Liver (tissue), 9 donors: ENCODE data around the gene SCEL. TPM values are rescaled to one million over a fixed set of nuclear protein-coding genes. Genes with fewer than 3 reads are reported as not detected.

Experiments used
- DNase-seq: peaks from one replicate; pipeline ENCODE4 v3.0.0-alpha.2; 2017; ENCODE audit warnings: low spot score
- H3K27ac ChIP-seq, 2 donors: one replicate each; pipeline ENCODE4 v1.7.0; 2013; ENCODE audit warnings: inconsistent platforms in 2 of 2, low read length in 2 of 2, control low read depth in 1 of 2, low read depth in 1 of 2, mild to moderate bottlenecking in 1 of 2
- H3K27me3 ChIP-seq, 4 donors: one replicate each; pipeline versions ENCODE4 v1.6.1 to v1.7.0; 2013; ENCODE audit warnings: low read length in 3 of 4, inconsistent platforms in 1 of 4, mild to moderate bottlenecking in 1 of 4, moderate library complexity in 1 of 4; ENCODE audit not compliant: control insufficient read depth in 4 of 4, insufficient read depth in 4 of 4
- H3K36me3 ChIP-seq, 4 donors: one replicate each; pipeline versions ENCODE4 v1.6.1 to v1.7.0; 2013; ENCODE audit warnings: low read length in 3 of 4, mild to moderate bottlenecking in 3 of 4, low read depth in 1 of 4, moderate library complexity in 1 of 4; ENCODE audit not compliant: control insufficient read depth in 4 of 4, insufficient read depth in 3 of 4
- H3K4me1 ChIP-seq, 4 donors: one replicate each; pipeline versions ENCODE4 v1.6.1 to v1.7.0; 2013; ENCODE audit warnings: low read length in 3 of 4, mild to moderate bottlenecking in 3 of 4, moderate library complexity in 1 of 4; ENCODE audit not compliant: control insufficient read depth in 4 of 4, insufficient read depth in 4 of 4
- H3K4me3 ChIP-seq, 3 donors: one replicate each; pipeline versions ENCODE4 v1.6.1 to v1.7.0; 2013; ENCODE audit warnings: low read length in 3 of 3, control low read depth in 1 of 3, low read depth in 1 of 3, mild to moderate bottlenecking in 1 of 3
- H3K9ac ChIP-seq, 2 donors: one replicate each; pipeline ENCODE4 v1.7.0; 2013; ENCODE audit warnings: low read length in 2 of 2, mild to moderate bottlenecking in 2 of 2, moderate library complexity in 2 of 2, control low read depth in 1 of 2, low read depth in 1 of 2
- H3K9me3 ChIP-seq, 4 donors: one replicate each; pipeline versions ENCODE4 v1.6.1 to v1.7.0; 2013; ENCODE audit warnings: low read length in 3 of 4; ENCODE audit not compliant: control insufficient read depth in 4 of 4
- EGR1 ChIP-seq, 2 donors: IDR thresholded peaks; 2 replicates each; pipeline ENCODE4 v1.6.1; 2016 to 2018; ENCODE audit warnings: antibody characterized with exemption in 2 of 2, low read depth in 2 of 2
- FOXA2 ChIP-seq: IDR thresholded peaks from 2 replicates; pipeline ENCODE4 v1.6.1; 2016; ENCODE audit warnings: antibody characterized with exemption
- GABPA ChIP-seq, 2 donors: IDR thresholded peaks in 1 of 2; conservative IDR thresholded peaks in 1 of 2; 2 replicates each; pipeline ENCODE4 v1.6.1; 2016; ENCODE audit warnings: antibody characterized with exemption in 2 of 2, mild to moderate bottlenecking in 1 of 2, moderate library complexity in 1 of 2
- HNF4A ChIP-seq, 2 donors: conservative IDR thresholded peaks; 2 replicates each; pipeline ENCODE4 v1.6.1; 2016; ENCODE audit warnings: antibody characterized with exemption in 2 of 2, mild to moderate bottlenecking in 2 of 2
- JUND ChIP-seq, 2 donors: IDR thresholded peaks; 2 replicates each; pipeline ENCODE4 v1.6.1; 2016; ENCODE audit warnings: antibody characterized with exemption in 2 of 2
- RAD21 ChIP-seq, 2 donors: IDR thresholded peaks; 2 replicates each; pipeline ENCODE4 v1.6.1; 2016; ENCODE audit warnings: antibody characterized with exemption in 2 of 2, mild to moderate bottlenecking in 2 of 2
- RXRA ChIP-seq, 2 donors: IDR thresholded peaks; 2 replicates each; pipeline ENCODE4 v1.6.1; 2017 to 2018; ENCODE audit warnings: antibody characterized with exemption in 2 of 2, mild to moderate bottlenecking in 1 of 2
- SP1 ChIP-seq: IDR thresholded peaks from 2 replicates; pipeline ENCODE4 v1.6.1; 2018; ENCODE audit warnings: antibody characterized with exemption, mild to moderate bottlenecking
- TAF1 ChIP-seq: conservative IDR thresholded peaks from 2 replicates; pipeline ENCODE4 v1.6.1; 2016; ENCODE audit warnings: antibody characterized with exemption, mild to moderate bottlenecking
- YY1 ChIP-seq: IDR thresholded peaks from 2 replicates; pipeline ENCODE4 v1.6.1; 2016; ENCODE audit warnings: antibody characterized with exemption, mild to moderate bottlenecking
- WGBS: extraction: QIAGEN DNeasy Blood & Tissue Kit; methylation state at CpG from one replicate; pipeline ENCODE4 v1.1.7; 2013; 5-methylcytosine and 5-hydroxymethylcytosine counted together
- polyA plus RNA-seq, 2 donors: library from polyadenylated mRNA; stranded (reverse) in 1 of 2; unstranded in 1 of 2; fragments of 200-250 nt in 1 of 2; fragments of >200 nt in 1 of 2; fragmentation: Nextera tagmentation in 1 of 2; extraction: Ambion mirVana in 1 of 2; gene quantifications; one replicate each; pipeline versions ENCODE4 v1.2.1 to v1.2.3, GENCODE V29; 2013 to 2015
- total RNA-seq, 2 donors: library from RNA; depleted of rRNA; stranded (reverse); fragments of >200 nt; gene quantifications; one replicate each; pipeline ENCODE4 v1.2.3, GENCODE V29; 2014
- TF ChIP-seq, protein P1 (sequence below): IDR thresholded peaks from 2 replicates; pipeline ENCODE4 v1.6.1; 2016; ENCODE audit warnings: antibody characterized with exemption, mild to moderate bottlenecking
- TF ChIP-seq, protein P2 (sequence below): IDR thresholded peaks from 2 replicates; pipeline ENCODE4 v1.6.1; 2016; ENCODE audit warnings: antibody characterized with exemption
- TF ChIP-seq, protein P3 (sequence below): IDR thresholded peaks from 2 replicates; pipeline ENCODE4 v1.6.1; 2016; ENCODE audit warnings: antibody characterized with exemption
- donor health status: healthy.
- donor health status: healthy.
- donor health status: healthy.
- donor health status: healthy.
- donor health status: healthy.

Gene SCEL
- total and polyA plus RNA-seq, 4 donors = 0.02 TPM; not detected in 3

DNA sequence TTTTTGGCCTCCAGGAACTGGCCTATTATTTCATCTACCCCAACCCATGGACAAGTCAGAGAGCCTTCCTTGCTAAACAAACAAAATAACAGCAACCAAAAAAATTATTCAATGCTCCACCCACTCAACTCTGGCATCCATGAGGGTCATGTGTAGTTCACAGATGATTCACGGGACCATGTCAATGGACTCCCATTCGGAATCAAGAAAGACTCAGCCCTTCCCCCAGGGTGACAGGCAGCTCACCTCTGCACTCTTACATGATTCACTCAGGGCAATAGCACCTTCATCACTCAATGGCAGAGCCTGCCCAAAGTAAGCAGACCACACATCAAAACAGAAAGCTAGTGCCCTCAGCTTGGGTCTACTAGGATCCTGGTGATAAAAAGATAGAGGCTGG is 14.3 kb upstream of the SCEL start:
- Histone ChIP-seq H3K27ac (no peak overlapping the region), H3K4me3 (no peak overlapping the region), H3K4me1 (no peaks in the 10 kb centered on the region), H3K27me3 (no peaks in the 10 kb centered on the region), H3K36me3 (no peaks in the 10 kb centered on the region), H3K9me3 (no peaks in the 10 kb centered on the region), H3K9ac (no peak overlapping the region)
- 67% methylated on average over 2 of the region's 2 CpGs for WGBS
- no peak for TF ChIP-seq SP1
- no peak for TF ChIP-seq YY1
- TF ChIP-seq, protein P1, sequence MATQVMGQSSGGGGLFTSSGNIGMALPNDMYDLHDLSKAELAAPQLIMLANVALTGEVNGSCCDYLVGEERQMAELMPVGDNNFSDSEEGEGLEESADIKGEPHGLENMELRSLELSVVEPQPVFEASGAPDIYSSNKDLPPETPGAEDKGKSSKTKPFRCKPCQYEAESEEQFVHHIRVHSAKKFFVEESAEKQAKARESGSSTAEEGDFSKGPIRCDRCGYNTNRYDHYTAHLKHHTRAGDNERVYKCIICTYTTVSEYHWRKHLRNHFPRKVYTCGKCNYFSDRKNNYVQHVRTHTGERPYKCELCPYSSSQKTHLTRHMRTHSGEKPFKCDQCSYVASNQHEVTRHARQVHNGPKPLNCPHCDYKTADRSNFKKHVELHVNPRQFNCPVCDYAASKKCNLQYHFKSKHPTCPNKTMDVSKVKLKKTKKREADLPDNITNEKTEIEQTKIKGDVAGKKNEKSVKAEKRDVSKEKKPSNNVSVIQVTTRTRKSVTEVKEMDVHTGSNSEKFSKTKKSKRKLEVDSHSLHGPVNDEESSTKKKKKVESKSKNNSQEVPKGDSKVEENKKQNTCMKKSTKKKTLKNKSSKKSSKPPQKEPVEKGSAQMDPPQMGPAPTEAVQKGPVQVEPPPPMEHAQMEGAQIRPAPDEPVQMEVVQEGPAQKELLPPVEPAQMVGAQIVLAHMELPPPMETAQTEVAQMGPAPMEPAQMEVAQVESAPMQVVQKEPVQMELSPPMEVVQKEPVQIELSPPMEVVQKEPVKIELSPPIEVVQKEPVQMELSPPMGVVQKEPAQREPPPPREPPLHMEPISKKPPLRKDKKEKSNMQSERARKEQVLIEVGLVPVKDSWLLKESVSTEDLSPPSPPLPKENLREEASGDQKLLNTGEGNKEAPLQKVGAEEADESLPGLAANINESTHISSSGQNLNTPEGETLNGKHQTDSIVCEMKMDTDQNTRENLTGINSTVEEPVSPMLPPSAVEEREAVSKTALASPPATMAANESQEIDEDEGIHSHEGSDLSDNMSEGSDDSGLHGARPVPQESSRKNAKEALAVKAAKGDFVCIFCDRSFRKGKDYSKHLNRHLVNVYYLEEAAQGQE = no peak
- no peak for TF ChIP-seq FOXA2
- no peak for TF ChIP-seq RAD21 (IDR thresholded peaks at IDR 0.05)
- no peak for TF ChIP-seq GABPA (IDR thresholded peaks at IDR 0.05 in 1 of 2, conservative IDR thresholded peaks at IDR 0.05 in 1 of 2)
- TF ChIP-seq, protein P2, sequence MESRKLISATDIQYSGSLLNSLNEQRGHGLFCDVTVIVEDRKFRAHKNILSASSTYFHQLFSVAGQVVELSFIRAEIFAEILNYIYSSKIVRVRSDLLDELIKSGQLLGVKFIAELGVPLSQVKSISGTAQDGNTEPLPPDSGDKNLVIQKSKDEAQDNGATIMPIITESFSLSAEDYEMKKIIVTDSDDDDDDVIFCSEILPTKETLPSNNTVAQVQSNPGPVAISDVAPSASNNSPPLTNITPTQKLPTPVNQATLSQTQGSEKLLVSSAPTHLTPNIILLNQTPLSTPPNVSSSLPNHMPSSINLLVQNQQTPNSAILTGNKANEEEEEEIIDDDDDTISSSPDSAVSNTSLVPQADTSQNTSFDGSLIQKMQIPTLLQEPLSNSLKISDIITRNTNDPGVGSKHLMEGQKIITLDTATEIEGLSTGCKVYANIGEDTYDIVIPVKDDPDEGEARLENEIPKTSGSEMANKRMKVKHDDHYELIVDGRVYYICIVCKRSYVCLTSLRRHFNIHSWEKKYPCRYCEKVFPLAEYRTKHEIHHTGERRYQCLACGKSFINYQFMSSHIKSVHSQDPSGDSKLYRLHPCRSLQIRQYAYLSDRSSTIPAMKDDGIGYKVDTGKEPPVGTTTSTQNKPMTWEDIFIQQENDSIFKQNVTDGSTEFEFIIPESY = no peak
- TF ChIP-seq, protein P3, sequence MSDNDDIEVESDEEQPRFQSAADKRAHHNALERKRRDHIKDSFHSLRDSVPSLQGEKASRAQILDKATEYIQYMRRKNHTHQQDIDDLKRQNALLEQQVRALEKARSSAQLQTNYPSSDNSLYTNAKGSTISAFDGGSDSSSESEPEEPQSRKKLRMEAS = no peak
- DNase-seq = no peak

DNA sequence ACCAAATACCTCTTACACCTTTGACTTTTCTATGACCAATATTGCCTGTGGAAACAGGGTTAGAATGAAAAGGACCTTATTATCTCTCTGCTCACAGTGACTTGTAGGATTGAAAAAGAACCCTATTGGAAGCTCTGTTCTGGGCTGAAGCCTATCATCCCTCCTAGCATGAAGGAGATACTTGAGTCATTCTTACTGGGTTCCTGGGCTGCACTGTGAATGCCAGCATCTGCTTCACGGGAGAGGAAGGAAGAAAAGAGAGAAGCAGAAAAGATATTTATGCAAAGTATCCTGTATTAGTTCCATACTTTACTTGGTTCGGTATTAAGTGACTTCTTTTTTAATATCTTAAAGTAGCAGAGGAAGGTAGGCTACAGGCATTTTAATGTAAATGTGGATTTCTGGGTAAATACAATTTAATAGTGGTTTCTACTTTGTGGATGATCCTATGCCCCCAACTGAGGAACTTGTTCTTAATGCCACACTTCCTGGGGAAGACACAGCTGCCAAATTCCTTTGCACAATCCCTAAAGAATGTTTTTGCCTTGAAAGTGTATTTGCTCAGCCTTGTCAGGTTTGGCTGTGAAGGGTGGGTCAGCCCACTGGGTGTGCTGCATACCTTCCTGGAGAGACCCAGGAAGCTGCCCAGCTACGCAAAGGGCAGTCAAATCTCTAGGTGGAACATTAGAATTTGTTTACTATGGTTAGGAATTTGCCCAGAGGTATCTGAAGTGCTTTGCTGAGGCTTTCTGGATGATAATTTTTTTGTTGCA is 13.7 kb upstream of the SCEL start:
- no peaks in the 10 kb centered on the region for H3K36me3 ChIP-seq
- H3K27ac ChIP-seq = no peak overlapping the region
- TF ChIP-seq, protein P2 = no peak
- TF ChIP-seq TAF1 = no peak
- no peak for TF ChIP-seq RXRA (IDR thresholded peaks at IDR 0.05)
- TF ChIP-seq RAD21 (IDR thresholded peaks at IDR 0.05) = no peak
- no peak for TF ChIP-seq HNF4A (conservative IDR thresholded peaks at IDR 0.05)
- no peak for TF ChIP-seq JUND (IDR thresholded peaks at IDR 0.05)
- TF ChIP-seq, protein P3 = no peak
- no peak for TF ChIP-seq EGR1 (IDR thresholded peaks at IDR 0.05; ENCODE audit: low read depth in 2 of 2)
- TF ChIP-seq GABPA (IDR thresholded peaks at IDR 0.05 in 1 of 2, conservative IDR thresholded peaks at IDR 0.05 in 1 of 2) = no peak
- H3K9me3 ChIP-seq = no peaks in the 10 kb centered on the region
- 37% methylated on average over 3 of the region's 3 CpGs for WGBS
- H3K4me3 ChIP-seq = no peak overlapping the region
- no peaks in the 10 kb centered on the region for H3K27me3 ChIP-seq
- no peaks in the 10 kb centered on the region for H3K4me1 ChIP-seq
- DNase-seq = no peak
- H3K9ac ChIP-seq = no peak overlapping the region
